Ecto neural progenitor cell (in vitro differentiated cells): Measurements from ENCODE around the gene PC.
A peak's percentile ranks its signal among the peaks of the same experiment; 100 is the strongest.

Experiments used
- DNase-seq: peaks from one replicate; pipeline ENCODE4 v3.0.0-alpha.2; 2018; ENCODE audit warnings: low spot score

The PC gene

DNA sequence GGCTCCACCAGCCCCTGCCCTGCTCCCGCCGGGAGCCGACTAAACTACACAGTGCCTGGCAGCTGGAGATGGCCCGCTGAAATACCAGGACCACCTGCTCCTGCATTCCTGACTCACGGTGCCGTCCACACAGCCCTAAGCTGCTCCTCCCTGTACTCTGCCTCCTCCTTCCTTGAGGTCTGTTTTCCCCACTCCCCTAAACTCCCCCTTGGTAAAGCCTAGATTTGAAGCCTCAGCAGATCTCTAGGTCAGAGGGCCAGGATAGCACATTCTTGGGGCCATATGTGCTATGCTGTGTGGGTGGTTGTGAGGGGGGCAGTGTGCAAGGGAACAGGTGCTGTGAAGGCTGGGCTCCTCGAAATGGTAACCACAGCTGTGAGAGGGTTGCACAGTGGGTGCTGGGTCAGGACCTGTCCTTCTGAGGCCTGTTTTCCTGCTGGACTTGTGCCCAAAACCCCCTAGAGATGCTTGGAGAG is 91.6 kb downstream of the PC start:
- DNase-seq = no peak

DNA sequence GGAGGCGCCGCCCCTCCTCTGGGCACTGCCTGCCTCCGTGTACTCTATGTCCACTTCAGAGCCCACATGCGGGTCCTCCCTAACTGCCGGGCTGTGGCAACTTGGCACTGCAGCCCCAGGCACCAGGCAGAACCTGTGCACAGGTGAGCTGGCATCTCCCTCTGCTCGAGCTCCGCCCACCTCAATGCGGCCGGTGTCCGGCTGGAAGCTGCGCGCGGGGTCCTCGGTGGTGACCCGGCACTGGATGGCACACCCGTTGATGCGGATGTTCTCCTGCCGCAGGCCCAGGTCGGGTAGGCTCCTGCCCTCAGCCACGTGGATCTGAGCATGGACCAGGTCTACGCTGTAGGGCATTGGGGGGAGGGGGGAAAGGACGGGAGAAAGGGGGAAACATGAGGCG is 92.2 kb downstream of the PC start:
- DNase-seq = no peak

DNA sequence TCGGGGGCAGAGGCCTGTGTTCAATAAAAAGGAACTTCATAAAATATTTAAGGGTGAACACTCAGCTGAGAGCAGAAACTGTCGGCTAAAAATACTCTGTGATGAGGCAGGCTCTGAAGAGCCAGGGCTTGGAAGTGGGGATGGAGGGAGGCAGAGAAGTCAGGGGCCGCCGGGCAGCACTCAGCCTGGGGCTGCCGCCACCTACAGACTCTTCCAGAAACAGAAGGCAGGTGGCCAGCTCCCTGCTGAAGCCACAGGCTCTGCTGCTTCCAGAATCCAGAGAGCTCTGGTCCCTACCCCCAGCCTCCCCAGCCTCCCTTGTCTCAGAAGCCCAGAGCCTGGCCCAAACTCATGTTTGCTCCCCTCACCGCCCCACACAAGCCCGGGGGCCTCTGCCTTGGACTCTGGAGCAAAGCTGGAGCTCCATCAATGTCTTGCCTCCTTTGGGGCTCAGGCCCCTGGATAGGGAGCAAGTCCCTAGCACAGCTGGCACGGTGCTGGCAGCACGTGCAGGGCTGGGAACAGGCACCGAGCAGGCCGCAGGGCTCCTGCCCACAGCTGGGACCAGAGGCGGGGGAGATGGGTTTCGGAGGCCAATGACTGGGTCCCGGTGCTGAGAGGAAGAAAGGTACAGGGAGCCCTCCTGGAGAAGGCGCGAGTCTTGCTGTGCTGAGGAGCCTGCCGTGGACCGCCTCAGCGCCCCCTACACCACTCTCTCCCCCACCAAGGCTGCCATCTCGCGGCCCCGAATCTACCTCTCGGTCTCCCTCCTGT is 93.1 kb downstream of the PC start:
- no peak for DNase-seq

DNA sequence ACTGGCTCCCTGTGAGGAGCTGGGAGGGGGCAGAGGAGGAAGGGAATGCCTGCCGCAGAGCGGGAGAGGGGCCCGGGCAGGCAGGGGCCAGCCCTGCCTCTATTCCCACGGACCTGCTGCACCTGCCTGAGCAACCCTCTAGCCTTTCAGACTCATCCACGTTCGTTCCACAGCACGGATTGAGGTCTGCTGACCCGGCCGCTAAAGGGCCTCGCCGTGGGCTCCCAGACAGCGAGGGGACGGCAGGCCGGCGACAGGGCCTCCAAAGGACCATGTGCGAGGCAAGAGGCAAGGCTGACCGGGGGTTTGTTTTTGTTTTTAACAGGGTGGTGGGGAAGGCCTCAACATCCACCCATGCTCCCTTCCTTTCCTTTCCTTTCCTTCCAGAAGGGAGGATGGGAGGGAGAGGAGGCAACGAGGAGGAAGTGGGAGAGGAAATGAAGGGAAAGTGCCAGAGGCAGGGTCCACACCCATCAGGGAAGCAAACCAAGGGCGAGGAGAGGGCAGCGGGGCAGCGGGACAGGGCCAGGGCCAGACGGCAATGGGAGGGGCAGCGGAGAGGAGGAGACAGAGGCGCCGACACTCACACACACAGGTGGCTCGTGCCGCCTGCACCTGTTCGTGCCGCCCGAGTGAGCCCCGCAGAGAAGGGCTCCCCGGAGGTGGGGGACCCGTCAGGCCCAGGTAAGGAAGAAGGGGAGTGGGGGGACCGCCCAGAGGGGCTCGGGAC is 93.8 kb downstream of the PC start:
- no peak for DNase-seq

DNA sequence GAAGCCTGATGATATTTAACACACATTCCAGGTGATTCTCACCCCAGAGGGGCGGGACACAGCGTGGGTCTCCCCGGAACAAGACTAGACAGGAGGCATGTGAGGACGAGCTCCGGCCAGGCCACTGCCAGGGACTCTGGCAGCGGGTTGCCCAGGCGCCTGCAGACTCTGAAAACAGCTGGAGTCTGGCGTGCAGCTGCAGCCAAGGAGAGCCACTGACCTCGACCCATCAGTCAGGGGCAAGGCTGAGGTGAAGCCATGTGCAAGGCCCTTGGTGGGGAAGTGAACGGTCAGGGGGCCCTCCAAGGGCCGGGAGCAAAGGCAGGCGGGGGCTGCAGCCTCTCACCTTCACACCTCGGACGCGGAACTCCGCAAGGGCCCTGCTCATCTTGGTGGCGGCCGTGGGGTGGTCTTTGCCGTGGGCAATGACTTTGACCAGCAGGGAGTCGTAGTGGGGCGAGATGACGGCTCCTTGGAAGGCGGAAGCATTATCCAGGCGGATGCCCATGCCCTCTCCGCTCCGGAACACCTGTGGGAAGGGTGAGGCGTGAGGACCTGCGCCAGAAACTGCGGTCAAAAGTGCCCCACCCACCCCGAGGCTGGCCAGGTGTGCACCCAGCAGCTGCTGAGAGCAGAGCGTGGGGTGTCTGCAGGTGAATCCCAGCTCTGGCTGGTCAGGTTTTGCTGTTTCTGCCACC is 94.6 kb downstream of the PC start:
- DNase-seq = no peak

DNA sequence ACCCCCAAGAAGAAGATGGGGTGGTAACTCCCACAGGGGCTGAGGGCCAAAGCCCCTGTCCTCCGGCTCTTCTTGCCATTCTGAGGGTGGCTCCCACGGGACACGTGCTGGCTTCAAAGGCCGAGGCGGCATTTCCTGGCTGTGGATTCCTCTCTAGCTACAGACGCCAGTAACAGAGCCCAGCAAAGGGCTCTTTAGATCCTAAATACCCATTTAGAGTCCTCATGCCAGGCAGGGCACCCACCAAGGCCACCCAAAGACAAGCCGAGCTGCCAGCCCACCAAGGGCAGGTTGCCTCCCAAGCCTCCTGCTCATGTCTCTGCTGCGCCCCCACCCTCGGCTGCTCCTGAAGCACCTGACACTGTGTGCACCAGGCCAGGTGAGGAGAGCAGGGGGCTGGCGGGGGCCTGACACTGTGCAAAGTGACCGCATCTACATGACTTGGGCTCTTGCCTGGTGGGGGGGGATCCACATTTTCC is 95.6 kb downstream of the PC start:
- no peak for DNase-seq

DNA sequence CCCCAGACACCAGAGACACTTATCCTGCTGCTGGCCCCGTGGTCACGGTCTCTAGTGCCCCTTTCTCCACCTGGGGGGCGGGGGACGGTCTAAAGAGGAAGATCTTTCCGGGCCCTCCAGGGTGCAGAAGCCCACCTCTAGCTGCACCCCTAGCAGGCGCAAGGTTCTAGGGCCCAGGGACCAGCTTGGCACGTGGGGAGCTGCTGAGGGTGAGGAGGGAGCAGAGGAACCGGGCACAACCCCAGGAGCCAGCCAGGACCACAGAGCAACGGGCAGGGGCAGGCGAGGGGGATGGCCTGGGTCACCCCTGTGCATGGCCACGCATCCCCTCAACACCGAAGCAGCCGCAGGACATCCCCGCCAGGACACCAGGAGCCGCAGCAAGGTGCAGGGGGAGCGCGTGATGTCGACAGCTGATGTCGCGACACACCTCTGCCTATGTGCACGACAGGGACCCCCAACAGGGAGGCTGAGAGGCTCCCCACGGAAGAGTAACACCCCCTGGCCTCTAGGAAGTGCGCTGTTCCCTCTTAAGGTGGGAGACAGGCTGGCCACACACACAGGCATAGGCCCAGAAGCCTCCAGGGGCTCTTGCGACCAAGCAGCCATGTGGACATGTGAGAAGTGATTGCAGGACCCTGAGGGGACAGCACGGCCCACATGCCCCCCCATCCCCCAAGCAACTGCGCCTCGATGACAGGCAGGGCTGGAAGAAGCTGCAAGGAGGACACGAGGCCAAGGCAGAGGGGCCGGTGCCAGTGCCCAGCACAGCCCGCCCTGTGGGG is 96.2 kb downstream of the PC start:
- no peak for DNase-seq

DNA sequence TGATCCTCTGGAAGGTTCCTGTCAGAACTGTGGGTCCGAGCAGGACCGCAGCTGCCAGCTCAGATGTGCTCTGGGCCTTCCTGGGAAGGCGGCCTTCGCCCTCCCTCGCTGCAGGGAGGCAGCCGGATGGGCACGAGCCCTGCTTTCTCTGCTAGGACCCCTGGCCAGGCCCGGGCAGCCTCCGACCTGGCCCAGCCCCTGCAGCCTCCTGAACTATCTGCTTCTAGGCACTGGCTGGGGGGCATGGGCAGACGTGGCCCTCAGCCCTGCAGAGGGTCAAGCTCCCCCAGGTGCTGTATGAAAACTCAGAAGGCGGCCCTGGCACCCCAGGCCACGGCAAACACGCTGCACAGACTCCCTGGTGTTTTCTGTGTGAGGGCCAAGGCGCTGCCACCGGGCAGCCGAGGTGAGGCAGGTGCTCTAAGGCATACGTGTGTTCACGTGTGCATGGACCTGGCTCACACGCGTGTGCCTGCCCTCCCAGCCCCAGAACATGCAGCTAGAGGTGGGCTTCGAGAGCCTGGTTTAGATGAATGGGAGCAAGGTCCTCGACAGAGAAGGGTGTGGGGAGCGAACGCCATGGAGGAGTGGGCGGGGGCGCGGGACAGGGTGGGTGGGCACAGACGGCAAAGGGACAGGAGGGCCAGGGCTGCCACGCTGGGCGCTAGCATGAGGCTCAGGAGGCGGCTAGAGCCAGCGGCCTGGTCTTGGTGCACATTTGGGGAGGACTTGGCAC is 97.0 kb downstream of the PC start:
- no peak for DNase-seq

DNA sequence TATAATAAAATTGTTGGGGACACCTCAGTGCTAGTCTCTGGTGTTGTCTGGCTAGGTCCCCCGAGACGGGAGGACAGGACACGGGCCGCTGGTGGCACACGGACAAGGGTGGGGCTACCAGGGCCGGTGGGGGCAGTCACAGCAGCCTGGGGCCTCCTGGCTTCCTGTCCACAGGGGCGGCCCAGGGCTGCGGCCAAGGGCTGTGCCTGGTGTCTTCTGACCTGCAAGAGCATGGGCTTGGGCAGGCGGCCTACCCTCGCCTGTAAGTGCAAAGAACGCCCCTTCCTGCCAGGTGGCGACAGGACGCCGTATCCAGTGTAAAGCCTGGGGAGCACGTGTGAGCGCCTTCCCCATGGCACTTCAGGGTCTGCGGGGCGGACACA is 97.7 kb downstream of the PC start:
- no peak for DNase-seq

DNA sequence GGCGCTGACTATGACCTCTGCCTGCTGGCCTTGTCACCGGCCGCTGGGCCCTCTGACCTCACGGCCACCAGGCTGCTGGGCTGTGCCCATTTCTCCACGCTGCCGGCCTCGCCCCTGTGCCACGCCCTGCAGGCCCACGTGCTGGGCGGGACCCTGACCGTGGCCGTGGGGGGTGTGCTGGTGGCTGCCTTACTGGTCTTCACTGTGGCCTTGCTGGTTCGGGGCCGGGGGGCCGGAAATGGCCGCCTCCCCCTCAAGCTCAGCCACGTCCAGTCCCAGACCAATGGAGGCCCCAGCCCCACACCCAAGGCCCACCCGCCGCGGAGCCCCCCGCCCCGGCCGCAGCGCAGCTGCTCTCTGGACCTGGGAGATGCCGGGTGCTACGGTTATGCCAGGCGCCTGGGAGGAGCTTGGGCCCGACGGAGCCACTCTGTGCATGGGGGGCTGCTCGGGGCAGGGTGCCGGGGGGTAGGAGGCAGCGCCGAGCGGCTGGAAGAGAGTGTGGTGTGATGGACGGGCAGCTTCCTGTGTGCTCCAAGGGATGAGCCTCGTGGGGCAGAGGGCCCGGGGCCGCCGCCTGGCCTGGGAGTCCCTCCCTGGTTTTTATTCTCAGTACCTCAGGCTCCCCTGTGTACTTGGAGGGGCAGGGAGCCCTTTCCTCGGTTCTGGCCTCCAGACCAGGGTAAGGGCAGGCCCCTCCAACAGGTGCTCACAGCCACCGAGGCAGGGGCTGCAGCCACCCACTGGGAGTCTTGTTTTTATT is 98.3 kb downstream of the PC start:
- no peak for DNase-seq

DNA sequence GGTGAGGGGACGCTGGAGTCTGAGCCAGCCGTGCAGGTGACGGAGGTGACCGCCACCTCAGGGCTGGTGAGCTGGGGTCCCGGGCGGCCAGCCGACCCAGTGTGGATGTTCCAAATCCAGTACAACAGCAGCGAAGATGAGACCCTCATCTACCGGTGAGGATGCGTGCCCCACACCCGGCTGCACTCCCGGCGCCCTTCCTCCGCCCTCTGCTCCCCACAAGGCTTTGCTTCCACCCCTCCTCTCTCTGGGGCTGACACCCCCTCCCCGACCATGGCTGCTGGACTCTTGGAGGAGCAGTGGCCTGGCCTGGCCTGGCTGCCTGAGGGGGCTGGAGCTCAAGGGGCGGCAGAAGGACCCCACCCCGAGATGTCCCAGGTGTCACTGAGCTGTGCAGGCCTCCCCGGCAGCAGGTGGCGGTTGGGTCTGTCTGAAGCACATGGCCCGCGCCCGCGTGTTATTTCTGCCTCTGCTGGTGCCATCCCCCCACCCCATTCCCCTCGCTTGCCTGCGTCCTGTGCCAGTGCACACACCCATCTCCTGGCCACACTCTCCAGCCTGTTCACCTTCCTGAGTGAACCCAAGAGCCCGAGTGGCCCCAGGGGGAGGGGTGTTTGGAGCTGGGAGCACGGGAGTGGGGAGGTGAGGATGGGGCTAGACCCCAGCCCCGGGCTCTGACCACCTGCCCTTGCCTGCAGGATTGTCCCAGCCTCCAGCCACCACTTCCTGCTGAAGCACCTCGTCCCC is 99.1 kb downstream of the PC start:
- DNase-seq = no peak

DNA sequence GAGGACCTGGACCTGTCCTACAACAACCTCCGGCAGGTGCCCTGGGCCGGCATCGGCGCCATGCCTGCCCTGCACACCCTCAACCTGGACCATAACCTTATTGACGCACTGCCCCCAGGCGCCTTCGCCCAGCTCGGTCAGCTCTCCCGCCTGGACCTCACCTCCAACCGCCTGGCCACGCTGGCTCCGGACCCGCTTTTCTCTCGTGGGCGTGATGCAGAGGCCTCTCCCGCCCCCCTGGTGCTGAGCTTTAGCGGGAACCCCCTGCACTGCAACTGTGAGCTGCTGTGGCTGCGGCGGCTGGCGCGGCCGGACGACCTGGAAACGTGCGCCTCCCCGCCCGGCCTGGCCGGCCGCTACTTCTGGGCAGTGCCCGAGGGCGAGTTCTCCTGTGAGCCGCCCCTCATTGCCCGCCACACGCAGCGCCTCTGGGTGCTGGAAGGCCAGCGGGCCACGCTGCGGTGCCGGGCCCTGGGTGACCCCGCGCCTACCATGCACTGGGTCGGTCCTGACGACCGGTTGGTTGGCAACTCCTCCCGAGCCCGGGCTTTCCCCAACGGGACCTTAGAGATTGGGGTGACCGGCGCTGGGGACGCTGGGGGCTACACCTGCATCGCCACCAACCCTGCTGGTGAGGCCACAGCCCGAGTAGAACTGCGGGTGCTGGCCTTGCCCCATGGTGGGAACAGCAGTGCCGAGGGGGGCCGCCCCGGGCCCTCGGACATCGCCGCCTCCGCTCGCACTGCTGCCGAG is 99.8 kb downstream of the PC start:
- DNase-seq = no peak

DNA sequence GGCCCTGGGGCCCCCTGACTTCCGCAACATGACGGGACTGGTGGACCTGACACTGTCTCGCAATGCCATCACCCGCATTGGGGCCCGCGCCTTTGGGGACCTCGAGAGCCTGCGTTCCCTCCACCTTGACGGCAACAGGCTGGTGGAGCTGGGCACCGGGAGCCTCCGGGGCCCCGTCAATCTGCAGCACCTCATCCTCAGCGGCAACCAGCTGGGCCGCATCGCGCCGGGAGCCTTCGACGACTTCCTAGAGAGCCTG is 100.3 kb downstream of the PC start:
- no peak for DNase-seq

DNA sequence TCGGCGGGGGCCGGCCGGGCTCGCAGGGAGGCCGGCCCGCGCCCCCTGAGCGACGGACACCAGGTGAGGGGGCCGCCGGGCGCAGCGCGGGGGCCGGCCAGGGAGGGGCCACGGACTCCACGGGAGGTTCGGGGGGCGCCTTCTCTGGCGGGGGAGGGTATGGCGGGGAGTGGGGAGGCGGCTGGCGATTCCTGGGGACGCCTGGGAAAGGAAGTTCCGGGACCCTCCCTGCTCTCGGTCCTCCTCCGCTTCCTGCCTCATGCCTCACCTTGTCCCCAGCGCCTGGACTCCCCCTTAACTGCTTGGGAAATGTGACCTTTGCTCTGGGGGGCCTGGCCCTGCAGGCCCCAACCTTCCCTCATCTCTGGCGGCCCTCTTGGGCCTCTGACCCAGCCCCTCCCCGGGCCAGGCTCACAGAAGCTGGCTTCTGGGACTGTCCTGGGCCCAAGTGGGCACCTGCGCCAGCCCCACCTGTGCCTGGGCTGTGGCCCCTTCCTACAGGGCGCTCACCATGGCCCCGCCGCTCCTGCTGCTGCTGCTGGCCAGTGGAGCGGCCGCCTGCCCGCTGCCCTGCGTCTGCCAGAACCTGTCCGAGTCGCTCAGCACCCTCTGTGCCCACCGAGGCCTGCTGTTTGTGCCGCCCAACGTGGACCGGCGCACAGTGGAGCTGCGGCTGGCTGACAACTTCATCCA is 100.8 kb downstream of the PC start:
- DNase-seq = no peak

DNA sequence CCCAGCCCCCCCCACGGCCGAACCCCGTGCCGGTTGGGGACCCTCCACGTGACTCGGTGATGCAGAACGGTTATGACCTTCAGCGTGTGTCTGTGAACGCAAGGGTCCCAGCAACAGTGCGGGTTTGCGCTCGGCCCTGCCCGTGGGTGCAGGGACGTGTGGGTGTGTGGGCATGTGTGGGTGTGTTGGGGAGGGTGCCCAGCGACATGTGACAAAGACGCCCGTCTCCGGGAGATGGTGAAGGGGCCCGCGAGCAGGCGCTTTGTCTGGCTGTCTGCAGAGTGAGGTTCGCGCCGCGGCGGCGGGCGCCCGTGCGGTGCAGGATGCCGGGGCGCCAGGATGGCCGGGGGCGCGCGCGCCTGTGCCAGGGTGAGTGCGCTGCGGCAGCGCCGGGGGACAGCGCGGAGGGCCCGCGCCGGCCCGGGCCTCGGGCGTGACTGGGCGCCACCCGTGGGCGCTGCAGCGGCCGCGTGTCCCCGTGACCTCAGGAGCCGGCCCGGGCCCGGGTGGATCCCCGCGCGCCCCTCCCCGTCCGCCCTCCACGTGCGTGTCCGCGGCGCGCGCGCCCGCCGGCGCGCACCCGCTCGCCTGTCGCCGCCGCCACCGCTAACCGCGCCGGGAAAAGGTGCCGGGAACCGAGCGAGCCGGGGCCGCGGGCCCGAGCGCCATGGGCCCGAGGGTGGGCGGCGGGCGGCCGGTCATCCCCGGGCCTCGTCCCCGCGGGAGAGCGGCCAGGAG is 101.5 kb downstream of the PC start, which contains the start of gene LRFN4:
Gene LRFN4, plus strand, starts transcription at position 569 of the 738 bp plus-strand sequence. CDS start 681 bp downstream, outside the sequence.
- no peak for DNase-seq

DNA sequence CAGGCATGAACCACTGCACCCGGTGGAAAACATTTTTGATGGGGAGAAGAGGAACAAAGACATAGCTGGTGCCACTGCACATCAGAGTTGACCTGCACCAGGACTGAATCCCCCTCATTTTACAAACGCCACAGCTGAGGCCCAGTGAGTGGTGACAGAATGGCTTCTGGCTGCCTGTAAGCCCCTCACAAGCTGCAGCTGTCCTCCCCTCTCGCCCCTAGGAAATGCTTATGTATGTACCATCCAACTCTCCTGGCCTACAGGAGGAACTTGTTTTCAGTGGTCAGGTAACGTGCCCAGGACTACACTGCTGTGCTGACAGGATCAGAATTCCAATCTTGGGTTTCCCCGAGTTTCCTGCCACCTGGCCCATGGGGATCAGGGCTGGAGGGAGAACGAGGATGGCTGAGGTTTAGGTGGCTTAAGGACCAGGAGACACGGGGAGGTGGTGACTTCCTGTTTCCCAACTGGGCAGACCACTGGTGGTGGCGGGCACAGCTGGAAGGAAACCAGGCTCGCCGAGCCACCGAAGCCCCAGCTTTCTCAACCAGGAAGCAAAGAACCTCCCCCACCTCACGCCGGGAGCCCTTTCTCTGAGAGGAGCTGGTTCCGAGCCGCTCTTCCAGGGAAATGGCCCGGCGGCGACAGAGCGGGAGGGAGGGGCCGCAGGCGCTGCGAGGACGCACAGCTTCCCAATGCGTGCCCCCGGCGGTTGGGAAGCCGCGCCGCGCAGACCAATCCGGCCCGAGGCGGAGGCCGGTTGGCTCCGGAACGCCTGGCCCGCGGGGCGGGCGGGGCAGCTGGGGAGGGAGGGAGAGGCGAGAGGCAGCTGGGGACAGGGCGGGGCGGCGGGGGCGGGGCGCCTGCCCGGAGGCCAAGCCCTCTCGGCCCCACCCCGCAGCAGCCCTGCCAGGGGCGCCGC is 102.3 kb downstream of the PC start:
- peak; percentile 96 for DNase-seq

DNA sequence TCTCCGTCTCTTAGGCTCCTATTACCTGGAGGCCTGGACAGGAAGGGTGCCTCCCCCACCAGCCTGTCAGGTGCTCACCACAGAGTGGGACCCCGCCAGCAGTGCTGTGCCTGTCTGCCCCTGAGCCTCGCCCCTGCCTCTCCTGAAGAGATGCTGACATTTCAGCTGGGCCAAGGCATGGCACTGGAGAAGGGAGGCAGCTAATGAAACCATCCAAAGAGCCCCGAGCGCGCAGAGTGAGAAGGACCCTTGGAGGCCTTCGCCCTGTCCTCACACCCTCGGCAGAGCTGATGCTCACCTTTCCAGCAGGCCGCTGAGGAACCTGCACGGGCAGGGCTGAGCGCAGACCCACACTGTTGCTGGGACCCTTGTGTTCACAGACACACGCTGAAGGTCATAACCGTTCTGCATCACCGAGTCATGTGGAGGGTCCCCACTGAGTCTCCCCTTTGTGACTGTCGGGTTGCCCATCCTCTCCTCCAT is 103.4 kb downstream of the PC start:
- no peak for DNase-seq
